ENCODE data around the gene FNDC11.
"Not testable (repeated sequence)": the region's sequence is repeated elsewhere in the genome, so short reads cannot be mapped to it uniquely, and the experiment has no call there.

The FNDC11 gene

DNA sequence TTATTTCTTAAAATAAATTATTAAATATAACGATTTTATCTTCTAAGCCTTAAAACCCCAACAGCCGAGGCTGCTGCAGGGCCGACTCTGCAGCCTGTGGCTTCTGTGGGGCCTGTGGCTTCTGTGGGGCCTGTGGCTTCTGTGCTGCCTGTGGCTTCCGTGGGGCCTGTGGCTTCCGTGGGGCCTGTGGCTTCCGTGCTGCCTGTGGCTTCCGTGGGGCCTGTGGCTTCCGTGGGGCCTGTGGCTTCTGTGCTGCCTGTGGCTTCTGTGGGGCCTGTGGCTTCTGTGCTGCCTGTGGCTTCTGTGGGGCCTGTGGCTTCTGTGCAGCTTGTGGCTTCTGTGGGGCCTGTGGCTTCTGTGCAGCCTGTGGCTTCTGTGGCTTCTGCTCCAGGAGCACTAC lies 47.7 kb downstream of the FNDC11 start:
- H3K4me1 ChIP-seq (ENCODE audit: control insufficient read depth, insufficient read depth, low read length, poor library complexity, severe bottlenecking); H3K4me3 ChIP-seq (ENCODE audit: insufficient read depth, low read depth, low read length, poor library complexity, severe bottlenecking); H3K9me3 ChIP-seq (ENCODE audit: control insufficient read depth, low read length); H3K27ac ChIP-seq (ENCODE audit: insufficient read depth, low read length, poor library complexity, severe bottlenecking); H3K27me3 ChIP-seq (replicated peaks; ENCODE audit: control insufficient read depth, insufficient read depth, low read length, poor library complexity, severe bottlenecking): not testable (repeated sequence)
- peaks cover 33% of the 10 kb centered on the region for H3K36me3 ChIP-seq (ENCODE audit: control insufficient read depth, insufficient read depth, low read length)
- peak; percentile 5 to 29 (median 29) for DNase-seq

- Histone ChIP-seq H3K27me3 (replicated peaks; ENCODE audit: control insufficient read depth, insufficient read depth, low read length, poor library complexity, severe bottlenecking) (no peaks in the 10 kb centered on the region), H3K4me3 (ENCODE audit: insufficient read depth, low read depth, low read length, poor library complexity, severe bottlenecking) (no peak overlapping the region), H3K9me3 (ENCODE audit: control insufficient read depth, low read length) (no peaks in the 10 kb centered on the region), H3K4me1 (ENCODE audit: control insufficient read depth, insufficient read depth, low read length, poor library complexity, severe bottlenecking) (no peaks in the 10 kb centered on the region), H3K27ac (ENCODE audit: insufficient read depth, low read length, poor library complexity, severe bottlenecking) (no peak overlapping the region), H3K36me3 (ENCODE audit: control insufficient read depth, insufficient read depth, low read length) (peaks cover 30% of the 10 kb centered on the region)
- DNase-seq = no peak
These were observed 48.4 kb downstream of the FNDC11 start for GRCh38 chr20:63602321-63602720.

All from effector memory CD4-positive, alpha-beta T cell (primary cell).